ENCODE results near the gene CCDC74A. TPM values are rescaled to one million over a fixed set of nuclear protein-coding genes. Genes with fewer than 3 reads are reported as not detected.
A peak's percentile ranks its signal among the peaks of the same experiment; 100 is the strongest.
"Not testable (repeated sequence)": the region's sequence is repeated elsewhere in the genome, so short reads cannot be mapped to it uniquely, and the experiment has no call there.

The CCDC74A gene
- polyA plus RNA-seq, 4 donors = 0.89 to 1.9 (median 1.6) TPM; not detected in 1

DNA sequence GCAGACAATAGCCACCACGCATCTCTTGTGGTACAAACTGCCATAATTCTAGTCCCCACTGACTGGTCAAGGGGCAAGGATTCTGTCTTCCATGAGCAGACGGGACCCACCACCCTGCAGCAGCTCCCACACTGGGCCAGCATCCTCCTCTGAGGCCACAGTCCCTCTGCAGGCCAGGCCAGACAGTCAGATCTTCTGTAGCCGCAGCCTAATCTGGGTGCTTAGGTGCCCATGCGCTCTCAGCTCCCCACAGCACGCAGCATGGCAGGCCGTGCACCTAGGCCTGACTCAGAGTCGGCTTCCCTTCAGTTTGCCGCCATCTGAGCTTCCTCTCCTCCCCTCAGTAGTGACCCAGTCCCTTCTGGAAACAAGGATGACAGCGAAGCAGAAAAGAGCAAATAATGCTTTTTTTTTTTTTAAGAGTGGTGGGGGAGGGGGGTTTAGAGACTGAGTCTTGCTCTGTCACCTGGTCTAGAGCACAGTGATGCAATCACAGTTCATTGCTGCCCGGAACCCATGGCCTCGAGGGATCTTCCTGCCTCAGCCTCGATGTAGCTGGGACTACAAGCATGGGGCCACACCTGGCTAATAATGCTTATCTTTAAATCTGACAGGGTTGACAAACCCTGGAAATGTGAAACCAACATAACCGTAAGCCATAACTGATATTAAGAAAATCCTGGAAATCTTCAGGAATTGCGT, 41.3 kb upstream of the CCDC74A start:
- WGBS, 3 donors = 79 to 87% (median 84%) methylated on average over 14 of the region's 14 CpGs
- DNase-seq; H3K4me3 ChIP-seq (ENCODE audit: low read depth in 1 of 3, low read length in 3 of 3); H3K4me1 ChIP-seq (ENCODE audit: control insufficient read depth in 3 of 3, insufficient read depth in 2 of 3, low read depth in 1 of 3, low read length in 2 of 3); H3K27ac ChIP-seq (ENCODE audit: low read depth in 1 of 3, low read length in 2 of 3); H3K9me3 ChIP-seq (ENCODE audit: control insufficient read depth in 2 of 2, insufficient read depth in 1 of 2, low read depth in 1 of 2, low read length in 1 of 2); FAIRE-seq; H3K27me3 ChIP-seq (ENCODE audit: control insufficient read depth in 3 of 3, insufficient read depth in 3 of 3, low read length in 3 of 3): not testable (repeated sequence)
- H3K36me3 ChIP-seq (ENCODE audit: control insufficient read depth in 3 of 3, insufficient read depth in 2 of 3, low read depth in 1 of 3, low read length in 3 of 3) = peaks cover 0 to 43% (median 0%) of the 10 kb centered on the region in 3 donors

DNA sequence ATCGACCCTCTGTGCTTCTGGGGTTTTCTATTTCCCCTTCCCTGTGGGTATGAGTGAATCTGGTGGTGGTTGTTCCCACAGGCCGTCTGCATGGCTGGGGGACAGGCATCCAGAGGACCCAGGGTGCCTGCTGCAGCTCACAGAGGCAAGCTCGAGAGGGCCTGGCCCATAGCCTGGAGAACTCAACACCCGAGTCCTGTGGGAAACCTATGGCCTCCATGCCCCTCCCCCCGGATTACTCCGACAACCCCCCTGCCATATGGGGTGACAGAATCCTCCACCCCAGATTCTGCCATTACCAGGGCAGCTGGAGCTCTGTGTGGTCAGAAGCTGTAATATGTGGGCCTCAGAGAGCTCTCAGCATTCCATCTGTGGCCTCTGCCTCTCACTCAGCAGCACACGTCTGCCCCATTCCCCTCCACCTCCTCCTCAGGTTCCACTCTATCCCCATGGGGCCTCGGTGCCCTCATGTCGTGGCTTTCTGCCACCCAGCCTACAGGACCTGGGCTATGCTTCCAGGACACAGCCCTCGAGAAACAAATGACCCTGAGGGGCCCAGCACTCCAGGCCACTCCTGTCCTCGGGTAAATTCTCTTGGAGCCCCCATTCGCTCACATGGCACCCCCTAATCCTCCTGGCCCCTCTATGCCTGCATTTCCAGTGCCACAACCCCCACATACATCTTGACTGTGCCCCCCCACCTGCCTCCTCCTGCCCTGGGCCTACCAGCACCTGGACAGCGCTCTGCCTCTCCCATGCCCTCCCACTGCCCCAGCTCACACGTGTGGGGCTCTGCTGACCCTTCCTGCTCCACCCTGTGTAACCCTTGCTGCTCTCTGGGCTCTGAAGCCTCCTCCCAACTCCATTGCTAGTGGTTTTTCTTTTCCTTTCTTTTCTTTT, 39.1 kb upstream of the CCDC74A start:
- peaks cover 0 to 34% (median 0%) of the 10 kb centered on the region in 3 donors for H3K36me3 ChIP-seq (ENCODE audit: control insufficient read depth in 3 of 3, insufficient read depth in 2 of 3, low read depth in 1 of 3, low read length in 3 of 3)
- H3K27ac ChIP-seq (ENCODE audit: low read depth in 1 of 3, low read length in 2 of 3) = no peak overlapping the region
- no peaks in the 10 kb centered on the region for H3K9me3 ChIP-seq (ENCODE audit: control insufficient read depth in 2 of 2, insufficient read depth in 1 of 2, low read depth in 1 of 2, low read length in 1 of 2)
- no peak for FAIRE-seq
- 83 to 84% (median 84%) methylated on average over 14 of the region's 14 CpGs for WGBS, 3 donors
- no peaks in the 10 kb centered on the region for H3K4me1 ChIP-seq (ENCODE audit: control insufficient read depth in 3 of 3, insufficient read depth in 2 of 3, low read depth in 1 of 3, low read length in 2 of 3)
- H3K27me3 ChIP-seq (ENCODE audit: control insufficient read depth in 3 of 3, insufficient read depth in 3 of 3, low read length in 3 of 3) = no peaks in the 10 kb centered on the region
- H3K4me3 ChIP-seq (ENCODE audit: low read depth in 1 of 3, low read length in 3 of 3) = no peak overlapping the region
- no peak for DNase-seq

DNA sequence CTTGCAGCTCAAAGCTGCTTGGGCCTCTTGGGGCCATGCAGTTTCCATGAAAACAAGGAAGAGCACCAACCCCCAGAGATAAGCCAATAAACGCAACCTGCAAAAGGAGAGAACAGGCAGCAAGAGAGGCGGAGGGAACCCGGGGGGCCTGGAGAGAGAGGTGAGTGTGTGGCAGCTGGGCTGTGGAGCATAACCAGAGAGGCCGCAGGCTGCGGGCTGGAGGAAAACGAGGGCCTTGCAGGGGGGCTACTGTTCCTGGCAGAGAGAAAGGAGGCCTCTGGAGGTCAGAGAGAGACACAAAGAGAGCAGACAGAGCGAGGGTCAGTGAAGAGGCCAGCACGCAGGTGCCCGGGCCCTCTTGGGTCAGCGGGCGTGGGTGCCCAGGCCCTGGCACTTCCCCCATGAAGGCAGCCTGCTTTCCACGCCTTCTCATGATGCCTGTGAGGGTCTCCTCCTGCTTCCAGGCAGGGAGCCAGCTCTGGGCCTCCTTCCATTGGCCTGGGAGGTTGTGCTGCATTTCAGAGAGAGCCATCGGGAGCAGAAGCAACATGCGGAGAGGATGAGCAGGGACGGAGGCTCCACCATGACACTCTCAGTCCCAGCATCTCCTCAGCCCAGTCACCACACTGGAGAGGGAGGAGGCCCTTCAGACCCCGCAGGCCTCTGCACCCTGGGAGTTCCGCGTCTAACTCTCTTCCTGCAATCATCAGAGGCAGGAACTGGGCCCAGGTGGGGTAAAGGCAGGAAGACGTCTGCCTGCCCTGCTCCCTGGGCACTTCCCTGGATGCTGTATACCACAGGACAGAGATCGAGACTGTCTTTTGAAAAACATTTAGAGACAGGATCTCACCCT, 36.8 kb upstream of the CCDC74A start:
- FAIRE-seq; H3K9me3 ChIP-seq (ENCODE audit: control insufficient read depth in 2 of 2, insufficient read depth in 1 of 2, low read depth in 1 of 2, low read length in 1 of 2); H3K27me3 ChIP-seq (ENCODE audit: control insufficient read depth in 3 of 3, insufficient read depth in 3 of 3, low read length in 3 of 3); H3K4me1 ChIP-seq (ENCODE audit: control insufficient read depth in 3 of 3, insufficient read depth in 2 of 3, low read depth in 1 of 3, low read length in 2 of 3): not testable (repeated sequence)
- peak overlapping the region; percentile 40 to 59 (median 56) for H3K4me3 ChIP-seq (ENCODE audit: low read depth in 1 of 3, low read length in 3 of 3)
- WGBS, 3 donors = 48 to 64% (median 55%) methylated on average over 17 to 20 of the region's 20 CpGs
- peak; percentile 25 to 30 for DNase-seq
- H3K36me3 ChIP-seq (ENCODE audit: control insufficient read depth in 3 of 3, insufficient read depth in 2 of 3, low read depth in 1 of 3, low read length in 3 of 3) = peaks cover 0 to 24% (median 0%) of the 10 kb centered on the region in 3 donors
- H3K27ac ChIP-seq (ENCODE audit: low read depth in 1 of 3, low read length in 2 of 3) = peak overlapping the region in 2 of 3 donors; percentile 40 to 70

DNA sequence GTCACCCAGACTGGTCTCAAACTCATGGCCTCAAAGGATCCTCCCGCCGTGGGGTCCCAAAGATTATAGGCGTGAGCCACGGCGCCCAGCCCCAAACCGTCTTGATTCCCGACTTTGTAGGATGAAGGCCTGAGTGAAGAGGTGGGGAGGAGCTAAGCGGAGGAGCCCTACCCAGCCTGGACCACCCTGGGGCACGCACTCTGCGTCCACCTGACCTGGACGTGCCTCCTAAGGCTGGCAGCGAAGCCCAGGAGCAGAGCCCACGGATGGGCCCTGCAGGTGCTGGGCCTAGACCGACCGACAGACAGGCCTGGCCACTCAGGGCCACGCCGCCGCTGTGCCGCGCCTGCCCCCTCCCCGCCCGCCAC, 36.2 kb upstream of the CCDC74A start:
- FAIRE-seq; H3K9me3 ChIP-seq (ENCODE audit: control insufficient read depth in 2 of 2, insufficient read depth in 1 of 2, low read depth in 1 of 2, low read length in 1 of 2); H3K4me1 ChIP-seq (ENCODE audit: control insufficient read depth in 3 of 3, insufficient read depth in 2 of 3, low read depth in 1 of 3, low read length in 2 of 3); H3K27me3 ChIP-seq (ENCODE audit: control insufficient read depth in 3 of 3, insufficient read depth in 3 of 3, low read length in 3 of 3): not testable (repeated sequence)
- Histone ChIP-seq H3K36me3 (ENCODE audit: control insufficient read depth in 3 of 3, insufficient read depth in 2 of 3, low read depth in 1 of 3, low read length in 3 of 3) (peaks cover 0 to 26% (median 0%) of the 10 kb centered on the region in 3 donors), H3K4me3 (ENCODE audit: low read depth in 1 of 3, low read length in 3 of 3) (peak overlapping the region; percentile 40 to 59 (median 56)), H3K27ac (ENCODE audit: low read depth in 1 of 3, low read length in 2 of 3) (peak overlapping the region in 2 of 3 donors; percentile 40 to 70)
- peak in 1 of 2 donors; percentile 44 for DNase-seq
- 11 to 17% (median 14%) methylated on average over 8 to 22 of the region's 22 CpGs for WGBS, 3 donors

DNA sequence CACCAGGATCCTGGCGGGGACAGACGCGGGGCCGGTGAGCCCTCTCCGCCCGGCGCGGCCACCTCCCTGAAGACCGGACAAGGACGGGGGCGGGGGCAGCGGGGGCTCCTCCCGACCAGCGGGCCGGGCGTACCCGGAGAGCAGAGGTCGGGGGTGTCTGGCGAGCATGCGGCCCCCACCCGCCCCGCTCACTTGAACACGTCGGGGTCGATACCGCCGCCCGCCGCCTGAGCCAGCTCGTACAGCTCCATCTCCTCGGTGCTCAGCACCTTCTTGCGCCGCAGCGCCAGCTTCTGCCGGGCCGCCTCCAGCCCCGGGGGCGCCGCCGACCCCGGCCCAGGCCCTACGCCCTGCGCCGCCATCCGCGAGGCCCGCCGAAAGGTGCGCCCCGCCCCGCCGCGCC, 35.7 kb upstream of the CCDC74A start, which contains the start of gene MZT2A:
MZT2A (minus strand) TSS at position 383 of the 403 bp plus-strand sequence; CDS start at position 362, 21 bp downstream.
- H3K4me1 ChIP-seq (ENCODE audit: control insufficient read depth in 3 of 3, insufficient read depth in 2 of 3, low read depth in 1 of 3, low read length in 2 of 3); FAIRE-seq: not testable (repeated sequence)
- 0% methylated on average over 27 to 53 of the region's 53 CpGs for WGBS, 3 donors

DNA sequence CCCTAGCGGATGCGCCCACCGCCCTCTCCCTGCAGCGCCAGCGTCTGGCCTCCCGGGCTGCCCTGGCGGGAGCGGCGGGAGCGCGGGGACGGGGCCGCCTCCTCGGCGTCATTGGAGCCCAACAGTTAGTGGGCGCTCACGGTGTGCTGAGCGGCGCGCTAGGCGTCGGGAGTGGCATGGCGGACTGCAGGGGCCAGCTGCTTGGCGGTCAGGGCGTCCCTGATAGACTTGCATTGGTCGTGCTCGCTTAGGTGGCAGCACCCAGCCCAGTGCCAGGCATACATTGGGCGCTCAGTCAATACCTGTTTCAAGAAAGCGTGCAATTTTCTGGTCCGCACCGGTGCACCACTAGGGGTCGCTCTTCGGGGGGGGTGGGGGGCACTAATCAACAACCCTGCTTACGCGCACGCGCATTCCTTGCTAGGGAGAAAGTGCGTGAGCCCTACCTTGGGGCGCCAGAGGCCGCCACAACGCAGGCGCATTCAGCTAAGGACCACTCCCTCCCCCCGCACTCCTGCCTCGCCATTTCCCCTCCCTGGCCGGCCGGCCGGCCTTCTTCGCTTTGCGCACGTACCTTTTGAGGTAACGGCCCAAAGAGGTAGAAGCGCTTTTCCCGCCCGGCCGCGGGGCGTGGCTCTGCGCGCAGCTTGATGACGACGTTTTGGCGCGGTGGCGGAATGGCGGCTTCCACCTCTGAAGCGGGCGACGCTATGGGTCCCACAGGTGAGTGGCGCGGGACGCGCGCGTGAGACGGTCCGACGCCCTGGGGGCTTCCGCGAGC, 35.1 kb upstream of the CCDC74A start:
- WGBS, 3 donors = 0% methylated on average over 58 to 79 of the region's 79 CpGs
- Histone ChIP-seq H3K27ac (ENCODE audit: low read depth in 1 of 3, low read length in 2 of 3) (peak overlapping the region; percentile 92 to 98 (median 98)), H3K36me3 (ENCODE audit: control insufficient read depth in 3 of 3, insufficient read depth in 2 of 3, low read depth in 1 of 3, low read length in 3 of 3) (peaks cover 0 to 26% (median 0%) of the 10 kb centered on the region in 3 donors), H3K4me3 (ENCODE audit: low read depth in 1 of 3, low read length in 3 of 3) (peak overlapping the region; percentile 69 to 94 (median 93)), H3K9me3 (ENCODE audit: control insufficient read depth in 2 of 2, insufficient read depth in 1 of 2, low read depth in 1 of 2, low read length in 1 of 2) (no peaks in the 10 kb centered on the region), H3K27me3 (ENCODE audit: control insufficient read depth in 3 of 3, insufficient read depth in 3 of 3, low read length in 3 of 3) (no peaks in the 10 kb centered on the region), H3K4me1 (ENCODE audit: control insufficient read depth in 3 of 3, insufficient read depth in 2 of 3, low read depth in 1 of 3, low read length in 2 of 3) (peaks cover 0 to 2% (median 0%) of the 10 kb centered on the region in 3 donors)
- FAIRE-seq = no peak
- DNase-seq = peak; percentile 97 to 98

More for the DNA sequence above, 35.7 kb upstream of the CCDC74A start, which contains the start of gene MZT2A:
- H3K9me3 ChIP-seq (ENCODE audit: control insufficient read depth in 2 of 2, insufficient read depth in 1 of 2, low read depth in 1 of 2, low read length in 1 of 2); H3K27me3 ChIP-seq (ENCODE audit: control insufficient read depth in 3 of 3, insufficient read depth in 3 of 3, low read length in 3 of 3); DNase-seq: not testable (repeated sequence)
- H3K36me3 ChIP-seq (ENCODE audit: control insufficient read depth in 3 of 3, insufficient read depth in 2 of 3, low read depth in 1 of 3, low read length in 3 of 3) = peaks cover 0 to 26% (median 0%) of the 10 kb centered on the region in 3 donors
- peak within 1 kb of the TSS; percentile 69 to 94 (median 93) for H3K4me3 ChIP-seq (ENCODE audit: low read depth in 1 of 3, low read length in 3 of 3)
- peak within 1 kb of the TSS; percentile 92 to 98 (median 98) for H3K27ac ChIP-seq (ENCODE audit: low read depth in 1 of 3, low read length in 2 of 3)

DNA sequence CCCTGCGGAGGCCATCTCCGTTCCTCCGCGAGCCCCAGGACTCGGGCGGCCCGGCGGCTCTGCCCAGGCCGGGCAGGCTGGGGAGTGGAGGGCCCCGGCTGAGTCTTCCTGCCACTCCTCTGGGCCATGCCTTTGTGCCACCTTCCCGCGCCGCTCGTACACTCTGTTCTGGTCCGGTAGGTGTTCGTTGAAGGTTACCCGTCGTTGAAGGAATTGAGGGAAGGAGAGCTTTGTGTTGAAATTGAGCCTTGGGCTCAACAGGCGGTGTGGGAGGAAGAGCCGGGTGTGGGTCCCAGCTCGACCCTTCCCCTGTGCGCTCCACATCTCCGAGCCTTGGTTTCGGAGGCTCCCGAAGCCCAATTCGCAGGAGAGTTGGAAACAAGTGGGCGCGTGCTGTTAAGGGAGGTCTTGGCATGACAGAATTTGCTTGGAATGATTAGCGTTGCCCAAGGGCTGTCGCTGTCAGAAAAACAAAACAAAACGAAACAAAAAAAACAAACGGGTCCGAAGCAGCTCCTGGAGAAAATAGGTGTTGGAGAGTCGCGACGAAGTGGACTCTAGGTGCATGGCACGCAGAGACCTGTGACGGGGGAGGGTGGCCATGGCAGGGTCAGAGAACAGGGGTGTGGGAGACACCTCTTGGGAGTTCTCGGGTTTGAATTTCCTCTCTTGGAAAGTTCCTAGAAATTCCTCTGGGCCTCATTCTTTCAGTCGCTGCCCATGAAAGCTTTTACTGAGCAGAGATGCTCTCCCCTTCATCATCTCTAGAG, 34.3 kb upstream of the CCDC74A start:
- DNase-seq (peak; percentile 25 to 31), FAIRE-seq (no peak)
- H3K4me3 ChIP-seq (ENCODE audit: low read depth in 1 of 3, low read length in 3 of 3) = peak overlapping the region; percentile 69 to 94 (median 93)
- H3K27me3 ChIP-seq (ENCODE audit: control insufficient read depth in 3 of 3, insufficient read depth in 3 of 3, low read length in 3 of 3) = no peaks in the 10 kb centered on the region
- H3K9me3 ChIP-seq (ENCODE audit: control insufficient read depth in 2 of 2, insufficient read depth in 1 of 2, low read depth in 1 of 2, low read length in 1 of 2) = no peaks in the 10 kb centered on the region
- 0 to 1% (median 1%) methylated on average over 30 to 40 of the region's 40 CpGs for WGBS, 3 donors
- H3K4me1 ChIP-seq (ENCODE audit: control insufficient read depth in 3 of 3, insufficient read depth in 2 of 3, low read depth in 1 of 3, low read length in 2 of 3) = peaks cover 0 to 2% (median 0%) of the 10 kb centered on the region in 3 donors
- peaks cover 0 to 22% (median 0%) of the 10 kb centered on the region in 3 donors for H3K36me3 ChIP-seq (ENCODE audit: control insufficient read depth in 3 of 3, insufficient read depth in 2 of 3, low read depth in 1 of 3, low read length in 3 of 3)
- peak overlapping the region; percentile 92 to 98 (median 98) for H3K27ac ChIP-seq (ENCODE audit: low read depth in 1 of 3, low read length in 2 of 3)

Data from small intestine (tissue), 7 donors.